ENCODE results near the gene NFE2L3. TPM values are rescaled to one million over a fixed set of nuclear protein-coding genes. Genes with fewer than 3 reads are reported as not detected.
"Not testable (repeated sequence)": the region's sequence is repeated elsewhere in the genome, so short reads cannot be mapped to it uniquely, and the experiment has no call there.

Gene NFE2L3
- total and polyA plus RNA-seq, 4 donors, result 0.38 to 3.1 (median 1.5) TPM

DNA sequence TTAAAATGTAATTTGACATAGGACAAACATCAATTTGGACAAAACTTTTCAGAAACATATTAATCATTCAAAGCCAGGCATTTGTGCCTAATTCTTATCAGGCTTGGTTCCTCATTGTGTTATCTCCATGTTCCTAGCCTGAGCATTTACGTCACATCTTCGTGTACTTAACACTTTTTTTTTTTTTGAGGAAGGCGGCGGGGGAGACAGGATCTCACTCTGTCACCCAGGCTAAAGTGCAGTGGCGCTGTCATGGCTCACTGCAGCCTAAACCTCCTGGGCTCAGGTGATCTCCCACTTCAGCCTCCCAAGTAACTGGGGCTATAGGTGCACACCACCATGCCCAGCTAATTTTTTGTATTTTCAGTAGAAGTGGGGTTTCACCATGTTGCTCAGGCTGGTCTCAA is 28.8 kb downstream of the NFE2L3 start:
- intact Hi-C loops (cut with DNase I), result no loop called here
- ATAC-seq (ENCODE audit: low FRiP score), result no peak
- no peak overlapping the region for H3K4me3 ChIP-seq (ENCODE audit: low read length in 2 of 2)
- no peak for DNase-seq
- no peaks in the 10 kb centered on the region for H3K27me3 ChIP-seq (ENCODE audit: control insufficient read depth in 1 of 2, insufficient read depth in 2 of 2, low read length in 1 of 2)
- no peak overlapping the region for H3K27ac ChIP-seq (ENCODE audit: low read depth in 1 of 2, low read length in 2 of 2)
- H3K9me3 ChIP-seq (ENCODE audit: control insufficient read depth, low read length), result no peaks in the 10 kb centered on the region
- H3K36me3 ChIP-seq (ENCODE audit: control insufficient read depth in 1 of 2, insufficient read depth in 2 of 2, low read length in 1 of 2), result no peaks in the 10 kb centered on the region
- H3K4me1 ChIP-seq (ENCODE audit: control insufficient read depth in 1 of 2, insufficient read depth in 2 of 2, low read length in 2 of 2), result no peaks in the 10 kb centered on the region
- 42 to 52% methylated on average over 5 of the region's 5 CpGs for WGBS, 2 donors

DNA sequence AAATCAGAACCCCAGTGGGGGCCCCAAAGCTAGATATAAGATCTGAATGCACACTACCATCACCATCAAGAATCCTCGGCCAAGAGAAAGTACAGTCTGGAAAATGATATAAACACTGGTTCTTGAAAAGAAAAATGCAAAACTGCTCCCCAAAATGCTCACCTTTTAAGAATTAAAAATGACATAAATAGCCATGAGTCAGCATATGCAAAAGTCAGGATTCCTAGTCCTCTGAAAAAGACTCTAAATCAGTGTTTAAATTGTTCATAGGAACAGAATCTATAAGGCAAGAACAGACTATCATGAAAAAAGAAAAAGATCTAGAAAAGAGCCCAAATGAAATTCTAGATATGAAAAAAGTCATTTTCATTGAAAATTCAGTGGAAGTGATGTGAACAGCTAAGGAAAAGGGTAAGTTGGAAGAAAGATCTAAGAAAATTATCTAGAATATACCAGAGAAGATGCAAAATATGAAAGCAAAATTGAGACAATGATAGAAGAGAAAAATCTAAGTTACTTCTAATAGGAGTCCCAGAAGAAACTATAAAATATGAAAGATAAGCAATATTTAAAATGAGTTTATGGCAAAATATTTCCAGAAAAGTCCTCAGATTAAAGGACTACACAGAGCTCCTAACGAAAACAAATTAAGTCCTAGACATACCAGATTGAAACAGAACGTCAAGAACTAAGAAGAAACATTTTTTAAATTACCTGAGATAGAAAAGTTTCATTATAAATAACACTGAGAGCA is 29.7 kb downstream of the NFE2L3 start:
- Histone ChIP-seq H3K9me3 (ENCODE audit: control insufficient read depth, low read length) (no peaks in the 10 kb centered on the region), H3K4me1 (ENCODE audit: control insufficient read depth in 1 of 2, insufficient read depth in 2 of 2, low read length in 2 of 2) (no peaks in the 10 kb centered on the region), H3K27me3 (ENCODE audit: control insufficient read depth in 1 of 2, insufficient read depth in 2 of 2, low read length in 1 of 2) (no peaks in the 10 kb centered on the region), H3K4me3 (ENCODE audit: low read length in 2 of 2) (no peak overlapping the region), H3K27ac (ENCODE audit: low read depth in 1 of 2, low read length in 2 of 2) (no peak overlapping the region), H3K36me3 (ENCODE audit: control insufficient read depth in 1 of 2, insufficient read depth in 2 of 2, low read length in 1 of 2) (no peaks in the 10 kb centered on the region)
- ATAC-seq (ENCODE audit: low FRiP score) (no peak), DNase-seq (no peak)
- intact Hi-C loops (cut with DNase I), result no loop called here
- 62 to 66% methylated on average over 3 of the region's 3 CpGs for WGBS, 2 donors

DNA sequence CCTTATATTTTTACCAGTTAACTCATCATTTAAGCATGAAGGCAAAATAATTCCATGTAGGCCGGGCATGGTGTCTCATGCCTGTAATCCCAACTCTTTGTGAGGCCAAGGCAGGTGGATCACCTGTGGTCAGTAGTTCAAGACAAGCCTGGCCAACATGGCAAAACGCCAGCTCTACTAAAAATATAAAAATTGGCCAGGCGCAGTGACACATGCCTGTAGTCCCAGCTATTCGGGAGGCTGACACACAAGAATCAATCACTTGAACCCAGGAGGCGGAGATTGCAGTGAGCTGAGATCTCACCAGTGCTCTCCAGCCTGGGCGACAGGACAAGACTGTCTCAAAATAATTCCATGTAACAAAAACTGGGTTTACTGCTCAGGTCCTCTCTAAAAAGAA is 30.3 kb downstream of the NFE2L3 start:
- Histone ChIP-seq H3K4me1 (ENCODE audit: control insufficient read depth in 1 of 2, insufficient read depth in 2 of 2, low read length in 2 of 2) (no peaks in the 10 kb centered on the region), H3K9me3 (ENCODE audit: control insufficient read depth, low read length) (no peaks in the 10 kb centered on the region), H3K27me3 (ENCODE audit: control insufficient read depth in 1 of 2, insufficient read depth in 2 of 2, low read length in 1 of 2) (no peaks in the 10 kb centered on the region), H3K4me3 (ENCODE audit: low read length in 2 of 2) (no peak overlapping the region), H3K36me3 (ENCODE audit: control insufficient read depth in 1 of 2, insufficient read depth in 2 of 2, low read length in 1 of 2) (no peaks in the 10 kb centered on the region), H3K27ac (ENCODE audit: low read depth in 1 of 2, low read length in 2 of 2) (no peak overlapping the region)
- ATAC-seq (ENCODE audit: low FRiP score), result no peak
- WGBS, 2 donors, result 38% methylated on average over 6 of the region's 6 CpGs
- DNase-seq, result no peak
- intact Hi-C loops (cut with DNase I), result no loop called here

DNA sequence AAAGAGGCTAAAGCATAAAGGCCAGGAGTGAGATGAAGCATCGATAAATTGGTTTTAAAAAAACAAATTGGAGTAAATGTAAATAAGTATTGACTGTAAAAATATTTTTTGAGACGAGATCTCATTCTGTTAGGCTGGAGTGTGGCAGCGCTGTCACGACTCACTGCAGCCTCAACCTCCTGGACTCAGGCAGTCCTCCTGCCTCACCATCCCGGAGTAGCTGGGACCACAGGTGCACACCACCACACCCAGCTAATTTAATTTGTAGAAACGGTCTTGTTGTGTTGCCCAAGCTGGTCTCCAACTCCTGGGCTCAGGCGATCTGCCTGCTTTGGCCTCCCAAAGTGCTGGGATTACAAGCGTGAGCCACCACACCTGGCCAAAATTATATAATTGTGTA is 30.7 kb downstream of the NFE2L3 start:
- ATAC-seq (ENCODE audit: low FRiP score) (no peak), DNase-seq (no peak)
- Histone ChIP-seq H3K27ac (ENCODE audit: low read depth in 1 of 2, low read length in 2 of 2) (no peak overlapping the region), H3K36me3 (ENCODE audit: control insufficient read depth in 1 of 2, insufficient read depth in 2 of 2, low read length in 1 of 2) (peaks cover 0 to 2% of the 10 kb centered on the region in 2 donors), H3K4me3 (ENCODE audit: low read length in 2 of 2) (no peak overlapping the region), H3K9me3 (ENCODE audit: control insufficient read depth, low read length) (no peaks in the 10 kb centered on the region), H3K27me3 (ENCODE audit: control insufficient read depth in 1 of 2, insufficient read depth in 2 of 2, low read length in 1 of 2) (no peaks in the 10 kb centered on the region), H3K4me1 (ENCODE audit: control insufficient read depth in 1 of 2, insufficient read depth in 2 of 2, low read length in 2 of 2) (no peaks in the 10 kb centered on the region)
- 81 to 86% methylated on average over 8 of the region's 8 CpGs for WGBS, 2 donors
- intact Hi-C loops (cut with DNase I), result no loop called here

DNA sequence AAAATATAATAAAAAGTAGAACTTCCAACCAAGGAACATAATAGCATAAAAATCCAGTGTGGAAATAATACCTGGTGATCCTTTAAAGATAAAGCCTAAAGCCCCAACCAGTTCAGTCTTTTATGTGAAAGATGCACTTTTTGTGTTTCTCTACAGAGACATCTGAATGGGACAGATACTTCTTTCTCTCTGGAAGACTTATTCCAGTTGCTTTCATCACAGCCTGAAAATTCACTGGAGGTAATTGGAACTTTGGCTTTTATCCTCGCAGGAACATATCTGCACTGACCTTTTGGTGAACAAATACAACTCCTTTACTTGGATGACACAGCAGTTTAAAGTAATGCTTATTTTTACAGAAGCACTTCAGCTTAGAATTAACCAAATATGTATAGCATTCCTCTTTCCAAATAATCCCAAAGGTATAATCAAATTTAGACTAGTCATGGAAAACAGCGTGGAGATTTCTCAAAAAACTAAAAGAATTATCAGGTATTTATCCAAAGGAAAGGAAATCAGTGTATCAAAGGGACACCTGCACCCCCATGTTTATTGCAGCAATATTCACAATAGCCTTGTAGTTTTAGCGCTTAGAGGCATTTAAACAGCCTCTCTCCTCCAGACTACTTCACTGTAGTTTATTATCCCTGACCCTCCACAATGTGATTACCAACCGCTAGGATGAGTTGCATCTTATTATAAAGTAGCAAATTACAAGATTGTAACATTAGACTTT is 31.7 kb downstream of the NFE2L3 start:
- no peak for DNase-seq
- H3K27ac ChIP-seq (ENCODE audit: low read depth in 1 of 2, low read length in 2 of 2), result no peak overlapping the region
- intact Hi-C loops (cut with DNase I), result no loop called here
- no peaks in the 10 kb centered on the region for H3K4me1 ChIP-seq (ENCODE audit: control insufficient read depth in 1 of 2, insufficient read depth in 2 of 2, low read length in 2 of 2)
- H3K36me3 ChIP-seq (ENCODE audit: control insufficient read depth in 1 of 2, insufficient read depth in 2 of 2, low read length in 1 of 2), result peaks cover 0 to 5% of the 10 kb centered on the region in 2 donors
- ATAC-seq (ENCODE audit: low FRiP score), result no peak
- no peak overlapping the region for H3K4me3 ChIP-seq (ENCODE audit: low read length in 2 of 2)
- H3K27me3 ChIP-seq (ENCODE audit: control insufficient read depth in 1 of 2, insufficient read depth in 2 of 2, low read length in 1 of 2), result no peaks in the 10 kb centered on the region
- WGBS, 2 donors, result 66 to 69% methylated on average over 4 of the region's 4 CpGs
- H3K9me3 ChIP-seq (ENCODE audit: control insufficient read depth, low read length), result no peaks in the 10 kb centered on the region

DNA sequence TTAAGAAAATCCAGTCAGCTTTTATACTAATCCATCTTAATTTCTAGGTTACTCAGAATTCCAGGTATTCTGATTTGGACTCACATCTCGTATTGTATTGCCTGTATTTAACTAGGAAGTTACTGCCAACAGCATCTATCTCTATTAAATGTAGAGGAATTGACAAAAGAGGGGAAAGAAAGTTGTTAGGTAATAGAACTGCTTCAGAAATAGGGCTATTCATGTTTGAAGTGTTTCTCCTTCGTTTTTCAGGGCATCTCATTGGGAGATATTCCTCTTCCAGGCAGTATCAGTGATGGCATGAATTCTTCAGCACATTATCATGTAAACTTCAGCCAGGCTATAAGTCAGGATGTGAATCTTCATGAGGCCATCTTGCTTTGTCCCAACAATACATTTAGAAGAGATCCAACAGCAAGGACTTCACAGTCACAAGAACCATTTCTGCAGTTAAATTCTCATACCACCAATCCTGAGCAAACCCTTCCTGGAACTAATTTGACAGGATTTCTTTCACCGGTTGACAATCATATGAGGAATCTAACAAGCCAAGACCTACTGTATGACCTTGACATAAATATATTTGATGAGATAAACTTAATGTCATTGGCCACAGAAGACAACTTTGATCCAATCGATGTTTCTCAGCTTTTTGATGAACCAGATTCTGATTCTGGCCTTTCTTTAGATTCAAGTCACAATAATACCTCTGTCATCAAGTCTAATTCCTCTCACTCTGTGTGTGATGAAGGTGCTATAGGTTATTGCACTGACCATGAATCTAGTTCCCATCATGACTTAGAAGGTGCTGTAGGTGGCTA is 32.5 kb downstream of the NFE2L3 start:
- H3K9me3 ChIP-seq (ENCODE audit: control insufficient read depth, low read length); DNase-seq; H3K27ac ChIP-seq (ENCODE audit: low read depth in 1 of 2, low read length in 2 of 2); H3K4me3 ChIP-seq (ENCODE audit: low read length in 2 of 2); H3K27me3 ChIP-seq (ENCODE audit: control insufficient read depth in 1 of 2, insufficient read depth in 2 of 2, low read length in 1 of 2); intact Hi-C loops (cut with DNase I); H3K4me1 ChIP-seq (ENCODE audit: control insufficient read depth in 1 of 2, insufficient read depth in 2 of 2, low read length in 2 of 2); ATAC-seq (ENCODE audit: low FRiP score); H3K36me3 ChIP-seq (ENCODE audit: control insufficient read depth in 1 of 2, insufficient read depth in 2 of 2, low read length in 1 of 2): not testable (repeated sequence)
- 70 to 75% methylated on average over 4 of the region's 4 CpGs for WGBS, 2 donors

DNA sequence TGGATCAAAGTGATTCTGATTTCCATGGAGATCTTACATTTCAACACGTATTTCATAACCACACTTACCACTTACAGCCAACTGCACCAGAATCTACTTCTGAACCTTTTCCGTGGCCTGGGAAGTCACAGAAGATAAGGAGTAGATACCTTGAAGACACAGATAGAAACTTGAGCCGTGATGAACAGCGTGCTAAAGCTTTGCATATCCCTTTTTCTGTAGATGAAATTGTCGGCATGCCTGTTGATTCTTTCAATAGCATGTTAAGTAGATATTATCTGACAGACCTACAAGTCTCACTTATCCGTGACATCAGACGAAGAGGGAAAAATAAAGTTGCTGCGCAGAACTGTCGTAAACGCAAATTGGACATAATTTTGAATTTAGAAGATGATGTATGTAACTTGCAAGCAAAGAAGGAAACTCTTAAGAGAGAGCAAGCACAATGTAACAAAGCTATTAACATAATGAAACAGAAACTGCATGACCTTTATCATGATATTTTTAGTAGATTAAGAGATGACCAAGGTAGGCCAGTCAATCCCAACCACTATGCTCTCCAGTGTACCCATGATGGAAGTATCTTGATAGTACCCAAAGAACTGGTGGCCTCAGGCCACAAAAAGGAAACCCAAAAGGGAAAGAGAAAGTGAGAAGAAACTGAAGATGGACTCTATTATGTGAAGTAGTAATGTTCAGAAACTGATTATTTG is 33.3 kb downstream of the NFE2L3 start:
- peaks cover 0 to 8% of the 10 kb centered on the region in 2 donors for H3K36me3 ChIP-seq (ENCODE audit: control insufficient read depth in 1 of 2, insufficient read depth in 2 of 2, low read length in 1 of 2)
- 93 to 95% methylated on average over 10 of the region's 10 CpGs for WGBS, 2 donors

DNA sequence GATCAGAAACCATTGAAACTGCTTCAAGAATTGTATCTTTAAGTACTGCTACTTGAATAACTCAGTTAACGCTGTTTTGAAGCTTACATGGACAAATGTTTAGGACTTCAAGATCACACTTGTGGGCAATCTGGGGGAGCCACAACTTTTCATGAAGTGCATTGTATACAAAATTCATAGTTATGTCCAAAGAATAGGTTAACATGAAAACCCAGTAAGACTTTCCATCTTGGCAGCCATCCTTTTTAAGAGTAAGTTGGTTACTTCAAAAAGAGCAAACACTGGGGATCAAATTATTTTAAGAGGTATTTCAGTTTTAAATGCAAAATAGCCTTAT is 33.8 kb downstream of the NFE2L3 start:
- Histone ChIP-seq H3K9me3 (ENCODE audit: control insufficient read depth, low read length) (no peaks in the 10 kb centered on the region), H3K4me3 (ENCODE audit: low read length in 2 of 2) (no peak overlapping the region), H3K36me3 (ENCODE audit: control insufficient read depth in 1 of 2, insufficient read depth in 2 of 2, low read length in 1 of 2) (peaks cover 3 to 8% of the 10 kb centered on the region in 2 donors), H3K27me3 (ENCODE audit: control insufficient read depth in 1 of 2, insufficient read depth in 2 of 2, low read length in 1 of 2) (no peaks in the 10 kb centered on the region), H3K27ac (ENCODE audit: low read depth in 1 of 2, low read length in 2 of 2) (no peak overlapping the region), H3K4me1 (ENCODE audit: control insufficient read depth in 1 of 2, insufficient read depth in 2 of 2, low read length in 2 of 2) (peaks cover 0 to 2% of the 10 kb centered on the region in 2 donors)
- ATAC-seq (ENCODE audit: low FRiP score) (no peak), DNase-seq (no peak)
- 92 to 94% methylated on average over 1 of the region's 1 CpG for WGBS, 2 donors
- intact Hi-C loops (cut with DNase I), result no loop called here

More for the DNA sequence above, 33.3 kb downstream of the NFE2L3 start:
- Histone ChIP-seq H3K27ac (ENCODE audit: low read depth in 1 of 2, low read length in 2 of 2) (no peak overlapping the region), H3K4me3 (ENCODE audit: low read length in 2 of 2) (no peak overlapping the region), H3K4me1 (ENCODE audit: control insufficient read depth in 1 of 2, insufficient read depth in 2 of 2, low read length in 2 of 2) (peaks cover 0 to 2% of the 10 kb centered on the region in 2 donors), H3K9me3 (ENCODE audit: control insufficient read depth, low read length) (no peaks in the 10 kb centered on the region), H3K27me3 (ENCODE audit: control insufficient read depth in 1 of 2, insufficient read depth in 2 of 2, low read length in 1 of 2) (no peaks in the 10 kb centered on the region)
- intact Hi-C loops (cut with DNase I), result no loop called here
- DNase-seq (no peak), ATAC-seq (ENCODE audit: low FRiP score) (no peak)

Data from aorta (tissue), 5 donors.